ENCODE data around the gene USP22. TPM values are rescaled to one million over a fixed set of nuclear protein-coding genes. Genes with fewer than 3 reads are reported as not detected.

The USP22 gene
- total and polyA plus RNA-seq, 2 donors (not counting 3 experiments of a cell fraction or from before 2014, with no cell fraction given), result 204 to 260 TPM

- no peak for FAIRE-seq
- intact Hi-C loops (cut with micrococcal nuclease), result no loop called here
- no peak for TF ChIP-seq FOS (IDR thresholded peaks at IDR 0.05; ENCODE audit: borderline replicate concordance, insufficient read depth, low read length)
- no peak for TF ChIP-seq MAX (IDR thresholded peaks at IDR 0.05; ENCODE audit: insufficient read depth, insufficient read length)
- TF ChIP-seq POLR2A (IDR thresholded peaks at IDR 0.05; ENCODE audit: low read depth, low read length), result no peak
- no peak for TF ChIP-seq POLR2AphosphoS5 (IDR thresholded peaks at IDR 0.05; ENCODE audit: insufficient read depth, low read depth, low read length)
- no peak for TF ChIP-seq EZH2 (IDR thresholded peaks at IDR 0.05; ENCODE audit: borderline replicate concordance, low read depth, low read length, severe bottlenecking)
- TF ChIP-seq MYC (IDR thresholded peaks at IDR 0.05; ENCODE audit: low read depth, low read length), result no peak
- no peak for TF ChIP-seq GATA2 (IDR thresholded peaks at IDR 0.05; ENCODE audit: insufficient read depth, insufficient read length, low read depth, low read length)
- no peak for TF ChIP-seq JUN (IDR thresholded peaks at IDR 0.05; ENCODE audit: borderline replicate concordance, insufficient read depth, insufficient read length, low read depth)
- TF ChIP-seq CTCF (IDR thresholded peaks at IDR 0.05; ENCODE audit: extremely low read depth in 1 of 2, insufficient read depth in 1 of 2, low read depth in 1 of 2, low read length in 2 of 2), result no peak
- no peak overlapping the region for H3K4me2 ChIP-seq (ENCODE audit: insufficient read depth, low read length)
- H3K27me3 ChIP-seq (ENCODE audit: control insufficient read depth in 2 of 2, insufficient read depth in 2 of 2, low read length in 2 of 2), result peaks cover 2 to 4% of the 10 kb centered on the region in 2 experiments
- BruUV-seq (replicated peaks), result no TSS peak
- dilution Hi-C loops (cut with MboI; ENCODE audit: extremely low pct_ligation_motif_present, low sequenced_read_pairs), result no loop called here
- DNase-seq (ENCODE audit: low read depth, low spot score), result no peak
- H3K9me1 ChIP-seq (replicated peaks; ENCODE audit: control insufficient read depth, extremely low read depth, insufficient read depth, low read length), result no peaks in the 10 kb centered on the region
- CTCF ChIA-PET, result no interaction called here
- no peaks in the 10 kb centered on the region for H4K20me1 ChIP-seq (replicated peaks; ENCODE audit: control insufficient read depth, extremely low read depth, insufficient read depth, low read length)
- H3K9ac ChIP-seq (replicated peaks; ENCODE audit: extremely low read depth, insufficient read depth, low read length), result no peak overlapping the region
- POLR2A ChIA-PET, result no interaction called here
- H2AFZ ChIP-seq (ENCODE audit: low read depth, low read length), result no peak overlapping the region
- H3K4me1 ChIP-seq (ENCODE audit: control insufficient read depth, extremely low read depth, insufficient read depth, low read length), result no peaks in the 10 kb centered on the region
- no peaks in the 10 kb centered on the region for H3K36me3 ChIP-seq (ENCODE audit: control insufficient read depth in 2 of 2, extremely low read depth in 1 of 2, insufficient read depth in 2 of 2, low read length in 2 of 2)
- H3K4me3 ChIP-seq (replicated peaks in 1 of 3; ENCODE audit: insufficient read depth in 1 of 3, low read depth in 1 of 3, low read length in 3 of 3), result no peak overlapping the region
- H3K27ac ChIP-seq (ENCODE audit: insufficient read depth, low read depth, low read length), result no peak overlapping the region
- no peaks in the 10 kb centered on the region for H3K79me2 ChIP-seq (ENCODE audit: control insufficient read depth, insufficient read depth, low read length)
- no peaks in the 10 kb centered on the region for H3K9me3 ChIP-seq (replicated peaks; ENCODE audit: control insufficient read depth, insufficient read depth, low read length)
Observed at GRCh38 chr17:20960871-20961270, 81.9 kb downstream of the USP22 start.
